Activated CD8-positive, alpha-beta memory T cell treated with anti-CD3 and anti-CD28 coated beads for 4 hours (primary cell): Measurements from ENCODE around the gene PDK2.

ENCODE experiments used
- DNase-seq, 2 donors: peaks; one replicate each; pipeline ENCODE4 v3.0.0-alpha.2; 2020; ENCODE audit warnings: low read depth in 2 of 2

PDK2 gene

GRCh38 chr17:50135316-50136095, 40.4 kb downstream of the PDK2 start:
- no peak for DNase-seq

DNA sequence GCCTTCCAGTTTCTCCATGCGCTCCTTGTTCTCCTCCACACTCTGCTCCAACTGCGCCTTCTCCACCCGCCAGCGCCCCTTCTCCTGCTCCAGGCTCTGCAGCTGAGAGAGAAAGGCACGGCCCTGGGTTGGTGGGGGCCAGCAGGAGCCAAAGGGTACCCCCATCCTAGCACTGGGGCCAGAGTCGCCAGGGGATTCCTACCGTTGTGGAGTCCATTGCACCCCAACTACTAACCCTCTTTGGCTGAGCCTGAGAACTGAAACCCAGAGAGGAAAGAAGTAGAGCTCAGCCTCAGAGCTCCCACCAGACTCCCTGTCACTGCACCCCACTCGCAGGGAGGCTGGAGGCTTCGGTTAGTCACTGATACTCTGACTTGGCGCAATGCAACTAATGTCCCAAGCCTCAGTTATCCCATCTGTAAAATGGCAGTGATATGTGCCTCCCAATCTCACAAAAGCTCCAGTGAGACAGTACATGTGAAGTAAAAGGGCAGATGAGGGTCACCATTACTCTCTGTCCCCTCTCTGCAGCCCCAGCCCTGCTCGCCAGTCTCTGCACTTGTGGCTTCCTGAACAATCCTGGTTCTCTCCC, 41.0 kb downstream of the PDK2 start:
- DNase-seq, result no peak

GRCh38 chr17:50137042-50137441, 41.9 kb downstream of the PDK2 start:
- no peak for DNase-seq

DNA sequence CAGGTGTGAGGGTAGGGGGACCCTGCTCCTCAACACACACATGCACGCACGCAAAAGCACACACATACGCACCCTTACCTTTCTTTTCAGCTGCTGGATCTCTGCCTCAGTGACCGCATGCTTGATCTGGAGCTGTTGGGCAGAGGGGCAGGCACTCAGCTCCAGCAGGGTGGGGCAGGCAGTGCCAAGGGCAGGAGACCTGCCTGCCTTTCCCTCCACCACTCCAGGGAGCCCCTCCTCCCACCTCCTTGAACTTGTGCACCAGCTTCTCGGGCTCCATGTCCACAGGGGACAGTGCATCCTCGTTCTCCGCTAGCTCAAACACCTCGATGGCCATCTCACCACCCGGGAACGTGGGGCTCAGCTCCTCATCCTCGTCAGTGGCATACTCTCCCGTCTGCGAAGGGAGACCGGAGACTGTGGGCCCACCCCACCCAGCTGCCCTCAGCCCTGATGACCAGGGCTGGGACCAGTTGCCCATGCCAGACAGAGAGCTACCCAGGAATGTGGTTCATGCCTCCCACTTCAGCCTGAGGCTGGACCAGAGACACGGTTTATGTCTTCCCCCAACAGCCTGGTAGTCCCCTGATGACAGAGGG, 44.1 kb downstream of the PDK2 start:
- DNase-seq, result no peak

GRCh38 chr17:50139950-50140885, 45.1 kb downstream of the PDK2 start:
- DNase-seq, result peak; percentile 61 to 63

DNA sequence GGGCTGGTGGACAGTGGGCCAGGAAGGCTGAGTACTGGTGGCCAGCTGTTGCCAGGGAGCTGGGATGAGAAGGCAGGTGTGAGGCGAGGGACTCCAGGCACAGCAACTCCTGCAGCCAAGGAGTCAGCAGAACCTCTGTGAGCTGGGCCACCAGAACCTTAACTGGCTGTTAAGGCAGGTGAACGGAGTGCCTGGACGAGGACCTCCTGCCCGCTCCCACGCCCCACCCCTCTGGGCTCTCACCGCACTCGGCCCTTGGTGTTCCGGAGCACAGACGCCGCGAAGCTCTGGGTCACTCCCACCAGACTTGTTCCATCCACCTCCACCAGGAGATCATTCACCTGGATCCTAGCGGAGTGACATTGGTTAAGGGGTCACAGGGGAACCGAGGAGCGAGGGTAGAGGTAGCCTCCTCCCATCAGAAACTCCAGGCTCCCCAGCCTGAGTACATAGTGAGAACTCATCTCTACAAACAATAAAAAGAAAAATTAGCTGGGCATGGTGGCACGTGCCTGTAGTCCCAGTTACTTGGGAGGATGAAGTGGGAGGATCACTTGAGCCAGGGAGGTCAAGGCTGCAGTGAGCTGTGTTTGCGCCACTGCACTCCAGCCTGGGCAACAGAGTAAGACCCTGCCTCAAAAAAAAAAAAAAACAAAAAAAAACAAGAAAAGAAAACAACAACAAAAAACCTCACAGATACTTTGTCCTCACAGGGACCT, 46.0 kb downstream of the PDK2 start:
- DNase-seq, result no peak

- DNase-seq, result no peak
Observed at GRCh38 chr17:50141745-50142110, 46.6 kb downstream of the PDK2 start.

GRCh38 chr17:50143461-50144176, 48.5 kb downstream of the PDK2 start:
- no peak for DNase-seq

DNA sequence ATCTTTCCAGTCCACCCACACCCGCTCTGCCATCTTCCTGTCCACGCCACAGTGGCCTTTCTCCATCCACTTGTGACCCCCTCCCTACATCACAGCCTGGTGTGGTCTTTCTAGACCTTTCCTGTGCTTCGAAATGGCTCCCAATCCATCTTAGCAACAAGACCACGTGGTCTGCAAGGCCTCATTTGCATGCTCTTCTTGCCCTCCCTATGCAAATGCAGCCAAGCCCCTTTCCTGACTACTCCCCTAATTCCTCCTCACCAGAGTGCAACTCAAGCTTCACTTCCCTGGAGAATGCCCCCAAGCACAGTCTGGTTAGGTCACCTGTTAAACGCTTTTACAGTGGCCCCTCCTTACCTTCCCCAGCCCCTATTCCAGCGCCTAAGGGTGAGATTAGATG, 49.2 kb downstream of the PDK2 start:
- DNase-seq, result no peak

- no peak for DNase-seq
Observed at GRCh38 chr17:50144845-50145531, 49.8 kb downstream of the PDK2 start.

DNA sequence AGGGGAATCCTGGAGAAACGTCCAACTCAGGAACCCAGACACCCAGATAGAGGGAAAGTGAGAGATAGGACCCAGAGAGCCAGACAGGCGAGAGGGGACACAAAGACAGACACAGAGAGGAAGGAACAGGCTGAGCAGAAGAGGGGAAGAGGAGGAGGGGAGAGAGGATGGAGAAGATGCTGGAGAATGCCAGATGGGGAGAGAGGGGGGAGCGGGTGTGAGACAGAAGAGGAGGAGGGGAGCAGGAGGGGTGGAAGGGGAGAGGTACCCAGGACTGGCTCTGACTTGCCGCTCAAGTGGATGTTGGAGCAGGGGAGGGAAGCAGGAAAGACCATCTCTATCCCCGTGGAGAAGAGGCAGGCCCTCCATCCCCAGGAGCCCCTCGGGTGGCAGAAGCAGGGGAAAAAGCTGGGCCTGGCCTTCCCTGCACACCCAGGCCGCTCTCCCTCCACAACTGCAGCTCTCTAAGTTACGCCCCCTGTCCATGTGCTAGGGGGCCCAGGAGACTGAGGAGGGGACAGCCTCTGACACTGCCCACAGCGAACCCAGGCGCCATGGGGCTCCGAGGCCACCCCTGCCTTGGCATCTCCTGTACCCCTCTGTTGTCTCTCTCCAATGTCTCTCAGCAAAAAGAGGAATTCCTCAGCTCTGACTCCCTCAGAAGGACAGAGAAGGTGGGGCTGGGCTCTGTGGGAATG, 50.5 kb downstream of the PDK2 start:
- no peak for DNase-seq

DNA sequence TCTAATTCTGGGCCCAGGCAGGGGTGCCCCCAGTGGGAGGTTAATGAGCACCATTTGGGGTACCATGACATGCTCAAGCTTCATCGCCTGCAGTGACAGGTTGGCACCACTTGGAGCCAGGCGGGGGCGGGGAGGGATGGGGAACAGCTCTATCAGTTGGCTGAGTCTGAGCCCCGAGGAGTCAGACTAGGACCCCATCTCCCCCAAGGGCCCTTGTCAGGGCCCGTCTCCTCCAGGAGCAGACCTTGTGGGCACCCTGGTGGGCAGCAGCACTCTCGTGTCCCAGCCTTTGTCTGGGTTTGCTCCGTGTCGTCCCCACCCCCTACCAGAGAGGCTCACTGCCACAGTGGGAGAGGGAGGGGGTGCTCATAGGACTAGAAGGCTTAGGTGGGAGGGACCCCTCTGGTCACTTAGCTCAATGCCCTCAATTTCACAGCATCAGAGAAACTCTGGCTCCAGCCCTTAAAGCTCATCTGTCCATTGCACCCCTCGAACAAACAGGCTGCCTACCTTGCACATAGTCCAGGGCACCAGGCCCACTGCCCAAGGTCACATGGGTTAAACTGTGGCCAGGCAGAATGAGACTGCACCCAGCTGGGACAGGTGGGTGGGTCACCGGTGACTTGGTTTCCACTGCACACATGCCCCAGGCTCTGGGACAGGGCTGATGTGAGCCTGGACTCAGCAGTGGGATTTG, 51.2 kb downstream of the PDK2 start:
- no peak for DNase-seq

GRCh38 chr17:50146927-50147665, 51.9 kb downstream of the PDK2 start:
- DNase-seq, result no peak

- no peak for DNase-seq
Observed at GRCh38 chr17:50147841-50148225, 52.7 kb downstream of the PDK2 start.

DNA sequence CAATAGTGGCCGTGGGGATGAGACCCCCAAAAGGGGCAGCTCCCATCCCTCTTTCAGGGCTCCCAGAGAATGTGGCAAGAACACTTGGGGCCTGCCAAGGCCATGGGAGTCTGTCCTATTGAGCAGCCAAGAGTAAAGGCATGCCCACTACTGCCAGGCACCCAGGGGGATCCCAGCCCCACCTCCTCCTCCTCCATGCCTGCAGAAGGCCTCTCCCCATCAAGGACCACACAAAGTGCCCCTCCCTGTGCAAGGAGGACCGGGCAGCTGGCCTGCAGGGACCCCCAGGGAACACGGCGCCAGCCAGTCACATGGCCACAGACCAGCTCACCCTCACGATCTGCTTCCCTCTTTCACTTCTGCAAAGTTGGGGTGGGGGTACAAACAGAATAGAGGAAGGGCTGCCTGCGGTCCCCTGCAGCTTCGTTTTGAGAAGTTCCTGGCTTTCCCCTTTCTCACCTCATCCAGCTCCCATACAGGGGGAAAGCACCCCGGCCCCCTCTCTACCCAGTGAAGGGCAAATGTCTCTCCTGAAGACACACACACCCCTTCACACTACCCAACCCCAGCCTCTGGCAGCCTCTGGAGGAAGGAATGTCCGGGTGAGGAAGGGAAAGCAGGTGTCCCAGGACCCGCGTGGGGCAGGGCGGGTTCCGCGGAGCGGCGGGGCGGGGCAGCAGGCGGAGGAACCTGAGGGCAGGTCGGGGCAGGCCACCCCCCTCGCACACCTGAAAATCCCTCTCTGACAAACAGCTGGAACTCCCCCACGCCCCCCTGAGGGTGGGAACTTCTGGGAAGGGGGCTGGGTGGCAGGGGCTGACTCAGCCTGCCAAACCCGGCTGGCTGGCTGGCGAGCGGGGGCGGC, 53.3 kb downstream of the PDK2 start:
- peak; percentile 74 to 80 for DNase-seq

GRCh38 chr17:50149091-50149416, 53.9 kb downstream of the PDK2 start:
- DNase-seq, result no peak
